GM20000 (cell line): Measurements from ENCODE around the gene ADPRM.

Experiments used
- DNase-seq: peaks from one replicate; pipeline ENCODE4 v3.0.0; 2012; ENCODE audit warnings: low spot score
- CTCF ChIP-seq: IDR thresholded peaks from 2 replicates; pipeline ENCODE4 v1.5.1; 2012; ENCODE audit warnings: mild to moderate bottlenecking, control low read depth; ENCODE audit errors: extremely low read depth, missing control alignments

The ADPRM gene

GRCh38 chr17:10697092-10698081, at the start of gene ADPRM, which contains the start of gene SCO1:
ADPRM (plus strand) TSS chr17:10697594; CDS start chr17:10704927, 7,333 bp downstream.
SCO1 (minus strand) TSS chr17:10697533; CDS start chr17:10697507, 26 bp downstream.
- TF ChIP-seq CTCF = peak; percentile 8
- DNase-seq = peak; percentile 95

- DNase-seq = no peak
- TF ChIP-seq CTCF = no peak
Observed at GRCh38 chr17:10648381-10648780, 49.0 kb upstream of the ADPRM start.

GRCh38 chr17:10648956-10649355, 48.4 kb upstream of the ADPRM start:
- DNase-seq = no peak
- TF ChIP-seq CTCF = no peak

GRCh38 chr17:10649602-10650001, 47.8 kb upstream of the ADPRM start:
- DNase-seq = no peak
- no peak for TF ChIP-seq CTCF

- no peak for DNase-seq
- no peak for TF ChIP-seq CTCF
Observed at GRCh38 chr17:10651927-10652326, 45.5 kb upstream of the ADPRM start.

GRCh38 chr17:10652984-10653659, 44.3 kb upstream of the ADPRM start:
- TF ChIP-seq CTCF = no peak
- DNase-seq = peak; percentile 22

GRCh38 chr17:10653987-10654386, 43.4 kb upstream of the ADPRM start:
- TF ChIP-seq CTCF = no peak
- no peak for DNase-seq
